HG03135 (cell line): ENCODE data around the gene MCU.

Experiments used
- ATAC-seq: cut with Tn5 transposase; IDR thresholded peaks from one replicate; pipeline ENCODE4 v1.9.1; 2021; ENCODE audit warnings: mild to moderate bottlenecking, moderate library complexity; ENCODE audit not compliant: unreplicated experiment

Gene MCU

DNA sequence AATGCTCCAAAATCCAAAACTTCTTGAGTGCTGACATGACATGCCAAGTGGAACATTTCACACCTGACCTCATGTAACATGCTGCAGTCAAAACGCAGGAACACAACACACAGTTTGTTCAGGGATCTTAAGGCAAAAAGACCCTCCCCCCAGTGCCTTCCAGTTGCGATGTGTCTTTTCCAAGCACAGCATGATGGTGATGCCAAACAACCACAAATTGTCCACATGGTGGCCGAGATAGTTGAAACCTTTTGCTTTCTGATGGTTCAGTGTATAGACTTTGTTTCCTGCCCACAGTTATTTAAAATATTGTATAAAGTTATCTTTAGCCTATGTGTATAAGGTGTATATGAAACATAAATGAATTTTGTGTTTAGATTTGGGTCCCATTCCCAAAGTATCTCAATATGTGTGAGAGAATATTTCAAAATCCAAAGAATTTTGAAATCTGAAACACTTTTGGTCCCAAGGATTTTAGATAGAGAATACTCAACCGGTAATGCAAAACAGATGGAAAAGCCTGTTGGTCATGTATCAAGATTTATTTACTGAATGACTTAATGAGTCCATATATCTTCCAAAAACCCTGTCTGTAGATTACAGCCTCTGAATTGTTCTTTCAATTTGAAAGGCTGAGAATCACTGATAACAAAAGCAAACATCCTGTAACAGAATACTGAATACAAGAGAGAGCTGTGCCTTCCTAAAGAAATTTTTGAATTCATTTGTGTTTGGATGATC lies 108.2 kb downstream of the MCU start:
- no peak for ATAC-seq

DNA sequence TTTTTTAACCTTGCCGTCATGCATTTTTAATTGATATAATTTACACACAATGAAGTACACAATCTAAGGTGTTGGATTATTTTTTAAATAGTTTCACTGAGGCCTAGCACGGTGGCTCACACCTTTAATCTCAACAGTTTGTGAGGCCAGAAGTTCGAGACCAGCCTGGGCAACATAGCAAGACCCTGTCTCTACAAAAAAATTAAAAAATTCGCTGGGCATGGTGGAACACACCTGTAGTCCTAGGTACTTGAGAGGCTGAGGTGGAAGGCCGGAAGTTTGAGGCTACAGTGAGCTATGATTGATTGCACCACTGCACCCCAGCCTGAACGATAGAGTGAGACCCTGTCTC lies 108.8 kb downstream of the MCU start:
- no peak for ATAC-seq

DNA sequence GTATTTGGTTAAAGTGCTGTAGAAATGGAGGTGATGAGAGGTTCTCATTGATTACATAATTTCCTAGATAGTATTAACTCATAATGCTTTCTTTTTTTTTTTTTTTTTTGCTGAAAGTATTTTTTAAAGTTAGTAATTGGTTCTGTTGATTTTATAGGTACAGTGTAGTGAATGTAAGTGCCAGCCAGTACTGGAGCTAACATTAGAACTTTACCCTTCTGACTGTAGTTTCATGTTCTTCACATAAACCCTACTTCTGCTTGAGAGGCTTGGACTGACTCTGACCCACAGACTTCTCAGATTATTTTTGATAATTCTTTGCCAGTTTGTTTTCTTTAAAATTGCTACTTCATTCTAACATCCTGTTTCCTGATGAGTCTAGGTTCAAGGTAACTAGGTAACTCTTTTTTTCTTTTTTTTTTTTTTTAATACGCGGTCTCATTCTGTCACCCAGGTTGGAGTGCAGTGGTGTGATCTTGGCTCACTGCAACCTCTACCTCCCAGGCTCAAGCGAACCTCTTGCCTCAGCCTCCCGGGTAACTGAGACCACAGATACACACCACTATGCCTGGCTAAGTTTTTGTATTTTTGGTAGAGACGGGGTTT lies 109.4 kb downstream of the MCU start:
- no peak for ATAC-seq

DNA sequence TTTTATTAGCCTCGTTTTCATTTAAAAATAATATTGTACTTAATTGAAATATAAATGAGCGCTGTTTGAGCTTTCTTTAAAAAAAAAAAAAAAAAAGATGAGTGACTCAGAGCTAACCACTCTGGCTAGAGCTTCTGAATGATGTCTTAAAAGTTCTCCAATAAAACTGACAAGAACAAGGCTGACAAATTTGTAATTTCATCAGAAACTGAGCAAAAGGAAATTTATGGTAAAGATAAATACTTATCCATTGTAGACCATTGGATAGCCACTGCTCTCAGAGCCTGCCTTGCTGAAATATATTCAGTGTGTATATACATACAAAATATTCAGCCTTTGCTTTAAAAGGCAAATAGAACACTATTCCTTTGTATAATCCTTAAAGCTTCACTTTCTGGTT lies 110.4 kb downstream of the MCU start:
- ATAC-seq = no peak

DNA sequence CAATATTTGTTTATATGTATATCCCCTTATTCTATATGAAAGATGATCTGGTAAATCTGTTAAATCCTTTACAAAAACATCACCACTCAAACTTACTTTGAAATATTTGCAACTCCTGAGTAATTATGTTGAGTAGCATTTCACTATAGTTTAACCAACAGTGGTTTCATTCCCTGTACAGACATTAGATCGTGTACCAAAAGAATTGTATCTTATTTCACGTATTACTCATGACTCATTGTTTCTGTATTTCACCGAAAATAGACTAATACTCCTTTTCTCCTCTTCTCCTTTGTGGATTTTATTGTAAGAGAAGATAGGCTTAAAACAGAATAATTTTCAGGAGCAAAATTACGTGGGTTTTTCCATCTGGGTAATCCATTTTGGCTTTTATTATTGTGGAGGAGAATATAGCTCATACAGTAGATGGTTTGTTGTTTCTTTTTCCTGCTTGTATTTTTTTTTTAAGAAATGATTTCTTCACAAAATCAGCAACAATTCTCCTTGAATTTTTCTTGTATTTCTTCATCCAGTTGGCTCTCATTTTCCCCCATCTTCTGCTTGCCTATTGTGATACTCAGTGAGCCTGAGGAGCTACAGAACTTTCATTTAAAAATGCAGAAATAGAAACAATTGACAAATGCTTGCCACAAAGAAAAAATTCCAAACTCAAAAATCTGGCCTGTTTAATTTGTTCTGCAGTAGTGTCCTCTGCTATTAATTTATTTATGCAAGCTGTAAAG lies 111.0 kb downstream of the MCU start:
- ATAC-seq = no peak

DNA sequence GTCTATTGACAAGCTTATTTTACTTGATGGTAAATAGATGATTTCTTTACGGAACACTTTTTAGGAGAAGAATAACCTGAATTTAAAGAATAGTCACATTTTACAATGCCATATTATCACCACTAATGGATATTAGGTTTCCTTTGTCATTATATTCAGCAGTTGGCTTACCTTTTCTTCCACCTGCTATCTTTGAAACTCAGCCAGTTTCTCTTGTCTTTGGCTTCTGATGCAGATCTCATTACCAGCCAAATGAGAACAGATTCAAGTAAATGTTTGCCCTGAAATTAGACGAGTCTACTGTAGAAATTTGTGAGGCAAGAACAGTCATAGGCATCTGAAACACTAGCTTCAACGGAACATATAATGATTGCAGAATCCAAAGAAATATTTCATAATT lies 116.1 kb downstream of the MCU start:
- ATAC-seq = no peak

DNA sequence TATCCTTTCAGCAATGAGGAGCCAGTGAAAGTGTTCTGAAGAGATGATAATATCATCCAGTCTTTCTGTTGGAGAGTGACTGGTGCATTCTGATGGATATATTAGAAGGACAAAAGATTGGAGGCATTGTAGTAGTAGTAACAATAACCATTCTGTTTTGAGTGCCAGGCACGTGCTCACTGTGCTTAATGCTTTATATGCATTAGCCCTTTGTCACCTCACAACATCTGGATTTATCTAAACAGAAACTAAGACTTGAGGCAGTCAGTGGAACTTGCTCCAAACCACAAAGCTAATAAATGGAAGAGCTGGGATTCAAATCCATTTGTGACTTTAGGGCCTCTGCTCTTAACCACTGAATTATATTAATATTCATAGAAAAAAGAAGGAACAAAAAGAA lies 117.1 kb downstream of the MCU start:
- ATAC-seq = no peak

DNA sequence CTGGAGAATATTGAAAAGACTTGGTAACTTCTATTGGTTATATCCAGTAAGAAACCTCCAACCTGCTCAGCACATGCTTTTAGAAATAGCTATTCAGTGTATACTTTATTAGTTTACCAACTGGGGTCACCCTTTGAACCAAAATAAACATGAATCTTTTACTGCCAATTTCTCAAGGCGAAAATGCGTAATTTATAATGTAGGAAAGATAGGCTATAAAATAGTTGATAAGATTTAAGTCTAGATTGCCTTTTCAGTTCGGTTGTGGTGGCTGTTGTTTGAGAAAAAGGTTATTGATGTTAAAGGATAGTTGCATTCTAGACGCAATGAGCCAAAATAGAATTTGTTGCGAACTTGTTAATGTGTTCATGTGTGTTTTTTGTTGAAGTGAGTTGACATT lies 119.0 kb downstream of the MCU start:
- ATAC-seq = no peak

DNA sequence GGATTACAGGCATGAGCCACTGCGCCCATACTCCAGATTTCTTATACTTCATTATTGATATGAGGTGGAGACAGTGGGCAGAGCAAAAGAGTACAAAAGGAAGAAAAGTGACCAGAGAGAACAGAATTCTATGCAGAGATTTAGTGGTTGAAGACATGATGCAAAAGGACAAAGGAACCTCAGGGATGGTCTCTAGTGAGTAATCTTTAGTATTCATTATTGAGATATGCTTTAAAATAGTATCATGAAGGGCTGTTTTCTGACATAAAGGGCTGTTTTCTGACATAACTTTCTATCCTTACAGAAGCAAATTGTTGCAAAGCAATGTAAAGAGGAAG lies 120.4 kb downstream of the MCU start:
- no peak for ATAC-seq

DNA sequence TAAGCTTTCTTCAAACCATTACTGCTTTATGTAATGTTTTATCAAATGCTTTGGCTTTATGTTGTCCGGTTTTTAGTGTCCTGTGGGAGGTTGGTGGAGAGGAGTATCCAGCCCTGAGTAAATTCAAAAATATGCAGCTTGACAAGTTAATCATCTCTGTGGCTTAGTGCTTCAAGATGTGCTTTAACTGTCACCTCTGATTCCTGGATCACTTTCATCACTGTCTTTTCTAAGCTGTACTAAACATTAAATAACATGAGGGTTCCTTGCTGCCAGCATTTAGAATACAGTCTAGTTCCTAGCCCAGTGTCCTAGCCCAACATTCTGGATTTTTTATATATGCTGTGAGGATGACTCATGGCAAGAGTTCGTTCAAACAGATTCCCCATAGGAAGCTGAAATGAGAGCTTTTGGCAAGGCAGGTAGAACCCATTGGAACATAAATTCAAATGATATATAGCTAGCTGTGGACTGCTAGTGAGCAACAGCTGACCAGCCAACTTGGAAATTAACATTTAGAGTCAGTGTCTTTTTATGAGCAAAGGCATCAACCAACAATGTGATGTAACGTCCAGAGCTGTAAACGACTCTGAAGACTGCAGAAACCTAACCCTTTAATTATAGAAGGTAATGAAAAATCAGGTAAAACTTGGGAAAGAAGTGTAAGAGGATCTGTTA lies 120.9 kb downstream of the MCU start:
- ATAC-seq = no peak

DNA sequence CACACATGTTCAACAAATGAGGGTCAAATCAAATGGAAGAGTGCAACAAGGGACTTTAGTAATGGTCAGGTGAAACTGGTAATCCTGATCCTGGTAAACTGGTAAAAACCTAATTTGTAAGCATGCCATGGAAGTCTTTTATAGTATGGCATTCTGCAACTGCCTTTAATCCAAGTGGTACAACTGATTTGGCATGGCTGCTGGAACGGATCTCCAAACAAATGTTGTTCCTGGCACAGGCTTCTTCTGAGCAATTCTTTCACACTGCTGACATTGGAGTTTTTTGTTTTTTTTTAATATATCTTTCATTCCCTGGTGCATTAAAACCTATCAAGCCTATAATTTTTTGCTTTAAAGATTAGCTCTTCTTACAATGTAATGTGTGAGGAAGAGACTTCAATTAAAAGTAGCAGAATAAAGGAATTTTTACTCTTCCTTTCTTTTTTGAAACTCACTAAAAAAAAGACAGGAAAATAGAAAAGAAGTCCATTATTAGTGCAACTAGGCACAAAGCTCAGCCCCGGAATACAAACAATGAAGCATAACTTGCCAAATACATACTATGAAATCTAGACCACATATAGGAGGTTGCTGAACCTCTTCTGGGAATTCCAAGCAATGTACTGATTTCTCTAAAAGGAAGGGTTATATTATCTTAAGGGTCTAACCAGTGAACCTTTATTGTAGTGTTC lies 122.3 kb downstream of the MCU start:
- ATAC-seq = no peak

DNA sequence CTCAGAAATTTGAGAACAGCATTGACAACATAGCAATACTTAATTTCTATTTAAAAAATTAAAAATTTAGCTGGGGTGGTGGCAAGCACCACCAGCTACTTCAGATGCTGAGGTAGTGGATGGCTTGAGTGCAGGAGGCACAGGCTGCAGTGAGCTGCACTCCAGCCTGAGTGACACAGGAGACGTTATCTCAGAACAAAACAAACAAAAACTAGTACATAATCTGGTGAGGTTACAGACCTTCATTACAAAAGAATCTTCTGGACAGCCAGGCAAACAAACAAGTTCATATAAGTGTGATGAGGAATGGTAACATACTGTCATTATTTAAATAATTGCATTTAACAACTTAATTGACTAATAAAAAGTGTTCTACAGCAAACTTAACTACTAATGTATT lies 124.6 kb downstream of the MCU start:
- no peak for ATAC-seq

DNA sequence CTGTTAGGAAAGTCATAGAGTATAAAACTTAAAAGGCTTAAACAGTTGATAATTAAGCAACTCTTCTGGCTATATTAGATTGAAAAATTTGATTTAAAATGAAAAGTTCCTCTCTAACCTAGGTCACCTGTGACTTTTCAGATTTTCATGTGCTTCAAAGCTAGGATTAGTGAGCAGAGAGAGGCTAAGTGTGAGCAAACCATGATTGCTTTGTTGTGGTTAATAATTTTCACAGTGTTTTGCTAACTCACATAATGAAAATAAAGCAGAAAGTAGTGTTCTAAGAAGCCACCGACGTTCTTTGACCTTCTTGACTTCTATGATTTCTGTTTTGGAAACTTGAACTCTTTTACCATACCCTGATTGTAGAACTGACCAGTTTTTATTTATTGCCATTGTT lies 126.1 kb downstream of the MCU start:
- ATAC-seq = no peak

DNA sequence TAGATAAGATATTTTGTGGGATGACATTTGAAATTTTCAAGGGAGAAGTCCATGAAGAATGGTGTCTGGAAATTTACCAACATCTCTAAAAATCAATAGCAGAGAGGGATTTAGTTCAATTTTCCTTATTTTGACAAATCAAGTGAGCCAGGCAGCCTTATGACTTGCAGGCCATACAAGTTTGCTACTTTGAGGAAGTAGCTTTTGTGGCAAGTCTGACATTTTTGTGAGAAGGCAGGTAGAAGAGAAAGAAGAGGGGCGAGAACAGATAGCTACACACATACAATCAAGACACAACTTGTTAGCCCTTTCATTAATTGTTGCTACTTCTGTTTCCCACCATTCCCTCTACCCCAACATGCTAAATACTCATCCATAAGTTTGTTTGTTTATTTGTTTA lies 127.1 kb downstream of the MCU start:
- no peak for ATAC-seq

DNA sequence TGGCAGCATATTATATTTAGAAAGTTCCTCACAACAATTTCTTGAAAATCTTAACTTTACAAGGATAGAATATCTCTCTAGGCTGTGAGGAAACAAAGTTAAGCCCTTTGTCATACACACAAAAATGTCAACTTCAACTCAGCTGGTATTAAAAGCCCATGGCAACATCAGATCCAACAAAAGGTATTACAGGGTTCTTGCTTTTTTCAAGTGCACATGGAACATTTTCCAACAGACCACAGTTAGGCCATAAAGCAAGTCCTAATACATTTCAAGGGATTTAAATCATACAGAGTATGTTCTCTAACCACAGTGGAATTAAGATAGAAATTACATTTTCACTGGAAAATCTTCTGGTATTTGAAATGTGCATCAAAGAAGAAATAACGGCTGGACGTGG lies 129.7 kb downstream of the MCU start:
- ATAC-seq = no peak

DNA sequence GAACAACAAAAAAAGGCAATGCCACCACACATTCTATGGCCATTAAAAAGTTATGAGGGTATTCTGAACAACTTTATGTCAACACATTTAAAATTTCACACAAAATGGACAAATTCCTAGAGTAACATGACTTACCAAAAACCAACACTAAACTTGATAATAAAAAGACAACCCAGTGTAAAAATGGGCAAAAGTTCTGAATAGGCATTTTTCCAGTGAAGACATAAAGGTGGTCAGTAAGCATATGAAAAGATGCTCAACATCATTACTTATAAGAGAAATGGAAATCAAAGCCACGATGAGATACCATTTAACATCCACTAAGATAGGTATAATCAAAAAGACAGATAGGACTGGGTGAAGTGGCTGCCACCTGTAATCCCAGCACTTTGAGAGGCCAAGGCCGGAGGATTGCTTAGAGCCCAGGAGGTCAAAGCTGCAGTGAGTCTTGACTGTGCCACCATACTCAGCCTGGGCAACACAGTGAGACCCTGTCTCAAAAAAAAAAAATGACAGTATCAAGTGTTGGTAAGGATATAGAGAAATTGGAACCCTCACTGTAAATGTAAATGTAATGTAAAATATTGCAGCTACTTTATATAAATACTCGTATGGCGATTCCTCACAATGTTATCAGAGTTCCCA lies 130.5 kb downstream of the MCU start:
- no peak for ATAC-seq

DNA sequence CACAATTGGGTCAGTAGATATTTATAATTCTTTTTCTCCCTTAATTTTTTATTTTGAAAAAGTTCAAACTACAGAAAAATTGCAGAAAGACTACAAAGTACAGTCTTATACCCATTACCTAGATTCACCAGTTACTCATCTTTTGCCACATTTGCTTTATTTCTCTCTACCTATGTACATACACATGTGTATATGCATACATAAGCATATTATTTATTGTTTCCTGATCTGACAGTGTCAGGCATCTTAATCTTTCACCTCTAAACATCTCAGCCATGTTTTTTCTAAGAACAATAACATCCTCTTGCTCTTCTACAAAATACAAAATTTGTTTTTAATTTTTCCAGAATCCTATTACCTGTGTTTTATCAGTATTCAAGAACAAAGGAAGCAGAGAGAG lies 133.2 kb downstream of the MCU start:
- no peak for ATAC-seq

DNA sequence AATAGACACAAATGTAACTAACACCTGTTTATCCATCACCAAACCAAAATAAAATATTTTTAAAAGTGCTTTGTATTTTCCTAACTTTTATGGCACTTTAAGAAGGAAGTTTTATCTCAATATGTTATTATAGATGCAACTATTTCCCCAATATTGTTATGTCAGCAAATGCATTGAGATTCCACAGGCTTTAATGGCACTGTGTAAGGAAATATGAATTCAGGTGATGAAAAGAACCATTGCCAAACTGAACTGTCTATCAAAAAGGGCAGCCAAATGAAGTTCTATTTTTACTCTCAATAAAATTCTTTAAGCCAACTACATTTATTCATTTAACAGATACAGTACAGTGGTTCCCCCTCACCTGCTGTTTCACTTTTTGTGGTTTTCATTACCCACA lies 134.4 kb downstream of the MCU start:
- no peak for ATAC-seq

DNA sequence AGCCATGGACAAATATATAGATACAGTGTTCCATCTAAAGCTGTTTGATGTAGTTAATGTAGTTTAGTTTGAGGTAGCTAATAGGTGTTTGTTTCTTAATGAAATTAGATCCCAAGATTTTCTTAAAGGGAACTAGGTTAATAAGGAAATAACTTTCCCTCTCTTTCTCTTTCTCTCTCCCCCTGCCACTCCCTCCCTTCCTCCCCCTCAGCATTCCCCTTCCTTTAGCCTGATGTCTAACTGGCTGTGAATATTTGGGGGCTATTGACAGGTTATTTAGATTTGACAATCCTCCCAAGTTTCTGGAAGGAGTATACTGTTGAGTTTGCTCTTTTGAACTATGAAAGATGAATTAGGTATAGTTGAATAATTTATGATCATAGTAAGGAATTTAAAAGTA lies 136.4 kb downstream of the MCU start:
- ATAC-seq = no peak

DNA sequence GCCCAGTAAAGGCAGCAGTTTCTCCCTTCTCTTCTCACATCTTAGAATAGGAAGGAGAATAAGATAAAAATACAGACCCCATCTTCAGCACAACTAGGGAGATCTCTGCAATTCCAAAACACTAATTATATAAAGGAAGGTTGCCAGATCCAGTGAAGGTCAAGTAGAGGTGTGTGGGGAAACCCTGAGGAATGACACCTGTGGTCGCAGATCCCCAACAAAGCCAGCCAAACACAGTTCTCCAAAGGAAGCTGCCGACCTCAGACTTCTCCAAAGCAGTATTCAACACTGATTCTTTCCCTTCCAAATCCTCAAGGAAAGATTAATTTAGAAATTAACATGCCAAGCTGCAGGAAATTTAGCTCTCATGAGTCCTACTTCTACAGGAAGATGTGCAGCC lies 138.7 kb downstream of the MCU start:
- no peak for ATAC-seq
